SK-N-SH (cell line): ENCODE data around the gene PTEN. TPM values are rescaled to one million over a fixed set of nuclear protein-coding genes. Genes with fewer than 3 reads are reported as not detected.

ENCODE experiments used
- polyA plus RNA-seq, 3 experiments: library from polyadenylated mRNA; depleted of rRNA; stranded (reverse); fragments of >200 nt; gene quantifications; 2 replicates each; pipeline ENCODE4 v1.2.3, GENCODE V29; 2012
- small RNA-seq, 7 experiments: library from RNA; depleted of rRNA; stranded (forward); fragments of <200 nt; gene quantifications; one replicate each; pipeline ENCODE3, GENCODE V24; 2012

PTEN gene
- polyA plus RNA-seq, 1 of the 3 experiments (the other 2 are of a cell fraction) = 12.8 TPM

Small RNAs within 50 kb of the gene (small RNA-seq; reads per million reads assigned to genes)
- gene RF00284 (0 to 0.06 (median 0) reads per million in 7 experiments), gene RN7SL78P (0 reads per million in 7 experiments)

Other genes with a start within 250 kb of the PTEN start
- 50.0 and 55.0 TPM in 2 replicates for gene PAPSS2, start 203.7 kb upstream of the PTEN start, polyA plus RNA-seq (2012; rRNA removed)
- 13.5 and 21.0 TPM in 2 replicates for gene ATAD1, start 45.4 kb upstream of the PTEN start, polyA plus RNA-seq (2012; rRNA removed)
- 0.83 and 1.2 TPM in 2 replicates for gene KLLN, start 92 bp upstream of the PTEN start, polyA plus RNA-seq (2012; rRNA removed)